WI38 (cell line): ENCODE measurements around the gene MAP7D3.
"Not testable (repeated sequence)": the region's sequence is repeated elsewhere in the genome, so short reads cannot be mapped to it uniquely, and the experiment has no call there.

Experiments used
- H3K4me3 ChIP-seq: 2 replicates; pipeline ENCODE4 v1.5.1; 2011; ENCODE audit warnings: low read depth, mild to moderate bottlenecking, control low read depth, low read length
- CTCF ChIP-seq: IDR thresholded peaks from 2 replicates; pipeline ENCODE4 v1.5.1; 2012; ENCODE audit warnings: low read depth, mild to moderate bottlenecking, control low read depth, low read length

MAP7D3 gene

GRCh38 chrX:136251041-136251991 is at the start of gene MAP7D3:
Gene MAP7D3, minus strand, starts transcription at chrX:136251400. Its CDS starts 42 bp downstream, at chrX:136251358.
- no peak for TF ChIP-seq CTCF
- peak within 1 kb of the TSS; percentile 67 for H3K4me3 ChIP-seq

GRCh38 chrX:136300721-136301120 is 49.5 kb upstream of the MAP7D3 start, which contains the start of gene ADGRG4:
Gene ADGRG4, plus strand, starts transcription at chrX:136300963. Its CDS starts 7,815 bp downstream, at chrX:136308778.
- not testable (repeated sequence) for H3K4me3 ChIP-seq

GRCh38 chrX:136295380-136295779 is 44.2 kb upstream of the MAP7D3 start:
- no peak overlapping the region for H3K4me3 ChIP-seq
- TF ChIP-seq CTCF = no peak

- no peak for TF ChIP-seq CTCF
- no peak overlapping the region for H3K4me3 ChIP-seq
These were observed 41.5 kb upstream of the MAP7D3 start for GRCh38 chrX:136292656-136293055.

- no peak overlapping the region for H3K4me3 ChIP-seq
- no peak for TF ChIP-seq CTCF
These were observed 40.6 kb upstream of the MAP7D3 start for GRCh38 chrX:136291824-136292223.

GRCh38 chrX:136286375-136286774 is 35.2 kb upstream of the MAP7D3 start:
- not testable (repeated sequence) for H3K4me3 ChIP-seq

- TF ChIP-seq CTCF = no peak
- H3K4me3 ChIP-seq = no peak overlapping the region
These were observed 24.4 kb upstream of the MAP7D3 start for GRCh38 chrX:136275553-136275952.

GRCh38 chrX:136273986-136274385 is 22.8 kb upstream of the MAP7D3 start:
- no peak overlapping the region for H3K4me3 ChIP-seq
- TF ChIP-seq CTCF = no peak
